Measurements from ENCODE around the gene RUNX1. TPM values are rescaled to one million over a fixed set of nuclear protein-coding genes. Genes with fewer than 3 reads are reported as not detected.

RUNX1 gene
- polyA plus RNA-seq, 1 of the 3 experiments (the other 2 are of a cell fraction): 17.1 TPM

- WGBS (ENCODE audit: low lambda C conversion rate): 86% methylated on average over 5 of the region's 5 CpGs
- H3K4me1 ChIP-seq (ENCODE audit: control insufficient read depth in 1 of 2, insufficient read depth in 2 of 2, low read depth in 1 of 2, low read length in 1 of 2): peaks cover 0 to 3% of the 10 kb centered on the region in 2 experiments; a peak in 1 of 4 replicates
- H3K79me2 ChIP-seq (ENCODE audit: insufficient read depth): no peaks in the 10 kb centered on the region
- H3K36me3 ChIP-seq (replicated peaks in 1 of 2; ENCODE audit: control insufficient read depth in 1 of 2, insufficient read depth in 2 of 2, low read length in 1 of 2): no peaks in the 10 kb centered on the region
- peak overlapping the region in 1 of 2 experiments; percentile 35; a peak in 1 of 4 replicates for H3K27ac ChIP-seq (ENCODE audit: low read depth in 2 of 2, low read length in 1 of 2)
- H4K20me1 ChIP-seq (ENCODE audit: insufficient read depth): no peaks in the 10 kb centered on the region
- H3K9me2 ChIP-seq: no peaks in the 10 kb centered on the region
- TF ChIP-seq JUND (IDR thresholded peaks at IDR 0.05) (no peak), FOXM1 (IDR thresholded peaks at IDR 0.05; ENCODE audit: low read depth) (no peak), CHD2 (IDR thresholded peaks at IDR 0.05; ENCODE audit: low read length, partially characterized antibody) (no peak), TEAD4 (IDR thresholded peaks at IDR 0.05; ENCODE audit: borderline replicate concordance, insufficient read depth) (no peak), TCF12 (IDR thresholded peaks at IDR 0.05) (no peak), RCOR1 (IDR thresholded peaks at IDR 0.05; ENCODE audit: low read length) (no peak), EP300 (IDR thresholded peaks at IDR 0.05; ENCODE audit: borderline replicate concordance in 1 of 2, low read depth in 1 of 2, low read length in 1 of 2) (no peak), PBX3 (IDR thresholded peaks at IDR 0.05) (no peak), SIN3A (IDR thresholded peaks at IDR 0.05; ENCODE audit: borderline replicate concordance, low read depth, low read length) (no peak), TAF1 (IDR thresholded peaks at IDR 0.05; ENCODE audit: borderline replicate concordance, low read depth, low read length) (no peak), MAX (IDR thresholded peaks at IDR 0.05; ENCODE audit: low read depth) (no peak), FOSL2 (IDR thresholded peaks at IDR 0.05; ENCODE audit: borderline replicate concordance, low read depth) (no peak), ZBTB33 (IDR thresholded peaks at IDR 0.05; ENCODE audit: borderline replicate concordance, low read depth) (no peak), CTCF (IDR thresholded peaks at IDR 0.05) (no peak), NRF1 (IDR thresholded peaks at IDR 0.05; ENCODE audit: low read depth, low read length) (no peak), USF1 (IDR thresholded peaks at IDR 0.05; ENCODE audit: borderline replicate concordance, low read depth) (no peak)
- no peaks in the 10 kb centered on the region for H3K27me3 ChIP-seq (ENCODE audit: insufficient read depth)
- H3K4me3 ChIP-seq (ENCODE audit: low read depth in 2 of 2, low read length in 1 of 2): no peak overlapping the region
- H3K9me3 ChIP-seq: no peaks in the 10 kb centered on the region
- H3F3A ChIP-seq (replicated peaks; ENCODE audit: insufficient read depth): peaks cover 5% of the 10 kb centered on the region
- no peak overlapping the region for H3K9ac ChIP-seq
- no peak overlapping the region for H3K4me2 ChIP-seq
- CTCF ChIA-PET: no interaction called here
- H2AFZ ChIP-seq (ENCODE audit: low read depth): no peak overlapping the region
- POLR2A ChIA-PET: no interaction called here
- no peak for DNase-seq
These were observed 46.0 kb downstream of the RUNX1 start for GRCh38 chr21:35002879-35003722.
